ENCODE results near the gene E2F1.
A peak's percentile ranks its signal among the peaks of the same experiment; 100 is the strongest.
"Not testable (repeated sequence)": the region's sequence is repeated elsewhere in the genome, so short reads cannot be mapped to it uniquely, and the experiment has no call there.

E2F1 gene

GRCh38 chr20:33653218-33653899 is 32.8 kb downstream of the E2F1 start:
- peak; percentile 79 for DNase-seq
- in situ Hi-C loops (cut with MboI; ENCODE audit: low pct_unique_long_range_greater_than_20kb, low sequenced_read_pairs) = loop anchor here (25.0 kb wide), 1 partner anchor 191 kb away; no protein-coding TSS in a partner anchor

GRCh38 chr20:33651562-33652048 is 34.6 kb downstream of the E2F1 start:
- in situ Hi-C loops (cut with MboI; ENCODE audit: low pct_unique_long_range_greater_than_20kb, low sequenced_read_pairs) = loop anchor here (25.0 kb wide), 1 partner anchor 189 kb away; no protein-coding TSS in a partner anchor
- DNase-seq = no peak

- in situ Hi-C loops (cut with MboI; ENCODE audit: low pct_unique_long_range_greater_than_20kb, low sequenced_read_pairs) = loop anchor here (25.0 kb wide), 1 partner anchor 189 kb away; no protein-coding TSS in a partner anchor
- DNase-seq = no peak
Measured at GRCh38 chr20:33650753-33651561, 35.2 kb downstream of the E2F1 start.

DNA sequence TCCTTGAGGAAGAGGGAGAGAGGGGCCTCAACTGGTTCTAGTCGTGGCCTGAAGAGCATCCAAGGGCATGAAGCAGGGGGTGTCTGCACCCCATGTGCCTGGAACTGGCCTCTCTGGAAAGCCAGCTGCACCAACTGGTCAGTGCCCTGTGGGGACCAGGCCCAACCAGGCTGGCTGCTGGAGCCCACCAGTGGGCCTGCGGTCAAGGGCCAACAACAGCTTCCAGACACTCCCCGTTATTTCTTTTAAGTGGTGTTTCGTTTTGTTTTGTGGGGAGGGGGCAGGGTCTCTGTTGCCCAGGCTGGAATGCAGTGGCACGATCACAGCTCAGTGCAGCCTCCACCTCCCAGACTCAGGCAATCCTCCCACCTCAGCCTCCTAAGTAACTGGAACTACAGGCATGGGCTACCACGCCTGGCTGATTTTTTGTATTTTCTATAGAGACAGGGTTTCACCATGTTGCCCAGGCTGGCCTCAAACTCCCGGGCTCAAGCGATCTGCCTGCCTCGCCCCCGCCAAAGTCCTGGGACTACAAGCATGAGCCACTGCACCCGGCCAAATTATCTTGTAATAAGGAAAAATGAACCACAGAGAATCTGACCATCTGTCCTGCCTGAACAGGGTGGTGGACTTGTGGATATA is 36.0 kb downstream of the E2F1 start:
- in situ Hi-C loops (cut with MboI; ENCODE audit: low pct_unique_long_range_greater_than_20kb, low sequenced_read_pairs) = loop anchor here (25.0 kb wide), 1 partner anchor 188 kb away; no protein-coding TSS in a partner anchor
- no peak for DNase-seq

GRCh38 chr20:33649201-33649681 is 36.9 kb downstream of the E2F1 start:
- DNase-seq = no peak

DNA sequence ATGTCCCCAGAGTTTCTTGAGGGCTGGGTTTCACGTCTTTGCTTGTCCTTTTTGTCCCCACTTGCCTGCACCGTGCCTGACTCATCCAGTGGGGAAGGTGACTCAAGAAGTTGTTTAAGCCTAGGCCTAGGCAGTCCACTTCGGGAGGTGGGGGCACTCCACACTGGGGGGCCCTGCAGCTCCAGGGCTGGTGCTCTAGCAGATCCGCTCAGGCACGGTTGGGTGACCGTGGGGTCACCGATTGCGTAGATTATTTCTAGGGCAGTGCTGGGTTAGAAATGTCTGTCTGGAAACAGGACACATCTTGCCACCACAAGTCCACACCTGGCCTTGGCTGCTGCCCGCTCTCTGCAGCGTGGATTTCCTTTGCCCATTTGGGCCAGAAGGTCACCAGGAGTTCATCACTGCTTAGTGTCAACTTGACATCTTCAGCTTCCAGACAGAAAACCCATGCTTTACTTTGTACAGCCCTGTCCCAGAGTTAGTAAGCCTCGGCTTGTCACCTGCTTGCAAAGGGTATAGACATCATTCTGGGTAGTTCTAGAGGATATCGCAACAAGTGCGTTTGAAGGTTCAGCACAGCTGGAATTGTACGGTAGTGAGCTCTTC is 37.7 kb downstream of the E2F1 start:
- no peak for DNase-seq
- in situ Hi-C loops (cut with MboI; ENCODE audit: low pct_unique_long_range_greater_than_20kb, low sequenced_read_pairs) = no loop called here

More at GRCh38 chr20:33649201-33649681, 36.9 kb downstream of the E2F1 start:
- in situ Hi-C loops (cut with MboI; ENCODE audit: low pct_unique_long_range_greater_than_20kb, low sequenced_read_pairs) = no loop called here

DNA sequence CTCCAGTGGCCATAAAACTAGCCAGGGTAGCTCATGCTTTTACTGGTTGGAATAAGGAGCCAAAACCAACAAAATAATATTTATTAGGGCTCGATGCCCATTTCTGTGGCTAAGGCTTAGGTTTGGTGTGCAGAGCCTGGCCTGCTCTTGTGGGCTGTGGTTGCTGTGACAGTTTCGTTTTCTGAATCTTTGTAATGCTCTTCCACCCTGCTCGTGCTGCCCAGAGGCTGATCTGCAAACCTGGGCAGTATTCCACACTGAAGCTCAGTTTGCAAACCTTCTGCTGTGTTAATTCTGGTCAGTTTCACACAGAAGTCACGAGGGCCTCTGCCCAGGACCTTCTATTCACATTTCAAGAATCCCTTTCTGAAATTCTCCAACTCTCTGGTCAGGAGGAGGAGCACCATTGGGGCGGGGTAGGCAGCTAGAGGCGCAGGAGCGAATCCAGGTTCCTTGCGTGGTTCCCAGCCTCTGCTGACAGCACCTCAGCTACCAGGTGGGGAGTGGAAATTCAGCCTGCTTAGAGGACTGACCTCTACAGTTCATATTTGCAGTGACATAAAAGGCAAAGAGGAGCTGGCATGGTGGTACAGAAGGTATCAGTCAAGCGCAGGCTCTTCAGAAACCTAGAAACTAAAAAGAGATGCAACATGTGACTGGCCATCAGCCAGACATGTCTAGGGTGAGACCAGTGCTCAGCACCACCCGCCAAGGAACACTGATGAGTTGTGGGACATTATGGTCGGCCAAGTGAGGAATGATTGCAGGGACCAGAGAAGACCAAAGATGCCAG is 38.4 kb downstream of the E2F1 start:
- in situ Hi-C loops (cut with MboI; ENCODE audit: low pct_unique_long_range_greater_than_20kb, low sequenced_read_pairs) = no loop called here
- no peak for DNase-seq

DNA sequence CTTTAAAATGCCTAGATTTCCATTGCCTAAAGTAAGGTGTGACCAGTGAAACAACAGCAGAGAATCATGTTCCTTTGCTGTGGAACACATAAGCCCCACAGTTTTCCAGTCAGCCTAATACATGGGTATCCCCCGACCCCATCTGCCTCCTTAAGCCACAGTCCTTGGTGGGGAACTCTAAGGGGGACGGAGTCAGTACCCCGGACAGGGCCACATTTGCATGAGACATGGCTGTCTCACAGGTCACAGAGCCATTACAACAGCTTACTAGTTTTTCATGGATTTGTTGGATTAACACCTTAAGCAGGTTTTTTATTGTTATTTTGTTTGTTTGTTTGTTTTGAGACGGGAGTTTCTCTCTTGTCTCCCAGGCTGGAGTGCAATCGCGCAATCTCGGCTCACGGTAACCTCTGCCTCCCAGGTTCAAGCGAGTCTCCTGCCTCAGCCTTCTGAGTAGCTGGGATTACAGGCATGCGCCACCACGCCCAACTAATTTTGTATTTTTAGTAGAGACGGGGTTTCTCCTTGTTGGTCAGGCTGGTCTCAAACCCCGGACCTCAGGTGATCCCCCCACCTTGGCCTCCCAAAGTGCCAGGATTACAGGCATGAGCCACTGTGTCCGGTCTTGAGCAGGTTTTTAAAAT is 39.1 kb downstream of the E2F1 start:
- in situ Hi-C loops (cut with MboI; ENCODE audit: low pct_unique_long_range_greater_than_20kb, low sequenced_read_pairs); DNase-seq: not testable (repeated sequence)

- in situ Hi-C loops (cut with MboI; ENCODE audit: low pct_unique_long_range_greater_than_20kb, low sequenced_read_pairs) = no loop called here
- DNase-seq = no peak
Measured at GRCh38 chr20:33646191-33646590, 40.0 kb downstream of the E2F1 start.

DNA sequence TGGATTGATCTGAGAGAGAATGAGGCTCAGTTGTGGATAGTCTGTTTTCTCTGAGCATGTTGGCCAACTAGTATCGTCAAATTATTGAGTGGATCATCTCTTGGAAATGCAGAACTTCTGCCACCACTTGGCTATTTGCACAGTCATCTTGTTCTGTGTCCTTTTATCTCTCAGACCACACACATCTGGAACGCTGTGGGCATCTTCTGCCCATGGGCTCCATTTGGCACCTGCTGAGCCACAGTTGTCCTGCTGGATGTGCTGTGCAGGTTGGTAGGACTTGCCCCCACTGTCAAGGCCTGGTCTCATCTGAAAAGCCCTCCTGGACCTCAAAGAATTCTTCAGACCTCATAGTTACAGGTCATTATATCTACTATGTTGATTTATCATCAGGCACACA is 40.8 kb downstream of the E2F1 start:
- no peak for DNase-seq
- in situ Hi-C loops (cut with MboI; ENCODE audit: low pct_unique_long_range_greater_than_20kb, low sequenced_read_pairs) = no loop called here

DNA sequence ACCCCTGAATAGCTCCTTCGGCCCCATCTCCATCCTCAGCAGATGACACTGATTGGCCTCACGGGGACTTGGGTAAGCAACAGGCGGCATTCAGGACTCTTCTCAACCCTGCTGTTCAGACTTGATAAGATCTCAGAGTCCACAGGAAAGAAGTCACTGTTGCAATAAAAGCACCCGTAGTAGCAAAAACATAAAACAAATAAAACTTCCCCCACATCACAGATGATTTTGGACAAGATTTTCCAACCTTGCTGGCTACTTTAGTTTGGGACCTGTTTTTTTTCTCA is 41.2 kb downstream of the E2F1 start:
- in situ Hi-C loops (cut with MboI; ENCODE audit: low pct_unique_long_range_greater_than_20kb, low sequenced_read_pairs) = no loop called here
- DNase-seq = no peak

- in situ Hi-C loops (cut with MboI; ENCODE audit: low pct_unique_long_range_greater_than_20kb, low sequenced_read_pairs) = no loop called here
- DNase-seq = no peak
Measured at GRCh38 chr20:33644313-33645071, 41.7 kb downstream of the E2F1 start.

DNA sequence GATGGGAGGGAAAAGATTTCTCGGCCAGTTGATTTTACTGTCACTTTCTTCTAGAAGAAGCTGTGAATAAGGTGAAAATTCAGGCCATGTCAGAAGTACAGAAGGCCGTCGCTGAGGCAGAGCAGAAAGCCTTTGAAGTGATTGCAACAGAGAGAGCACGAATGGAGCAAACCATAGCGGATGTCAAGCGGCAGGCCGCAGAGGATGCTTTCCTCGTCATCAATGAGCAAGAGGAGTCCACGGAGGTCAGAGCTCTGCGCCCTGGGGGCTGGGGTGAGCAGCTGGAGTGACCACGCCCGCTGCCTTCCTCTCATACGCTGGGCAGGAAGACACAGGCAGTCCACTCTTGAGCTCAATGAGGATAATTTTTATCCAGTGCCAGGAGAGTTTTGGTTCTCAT is 45.9 kb downstream of the E2F1 start:
- DNase-seq = no peak
- in situ Hi-C loops (cut with MboI; ENCODE audit: low pct_unique_long_range_greater_than_20kb, low sequenced_read_pairs) = no loop called here

DNA sequence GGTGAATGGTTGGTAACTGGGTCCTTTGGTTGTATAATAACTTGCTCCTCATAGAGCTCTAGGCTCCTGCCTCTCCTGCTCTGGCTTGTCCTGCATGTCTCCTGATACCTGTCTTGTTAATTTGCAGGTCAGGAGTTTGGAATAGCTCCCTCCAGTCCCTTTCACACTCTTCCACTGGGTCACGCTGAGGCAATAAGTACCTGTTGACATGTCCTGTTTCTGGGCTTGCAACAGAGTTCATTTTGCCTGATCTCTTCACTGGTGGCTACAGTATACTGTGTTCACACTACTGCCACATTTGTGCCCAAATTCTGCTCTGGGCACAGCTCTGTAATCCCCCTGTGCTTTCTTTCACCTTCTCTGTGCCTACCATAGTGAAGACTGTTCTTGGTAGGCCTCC is 49.4 kb downstream of the E2F1 start:
- in situ Hi-C loops (cut with MboI; ENCODE audit: low pct_unique_long_range_greater_than_20kb, low sequenced_read_pairs) = no loop called here
- no peak for DNase-seq

- in situ Hi-C loops (cut with MboI; ENCODE audit: low pct_unique_long_range_greater_than_20kb, low sequenced_read_pairs) = no loop called here
- DNase-seq = no peak
Measured at GRCh38 chr20:33635341-33635740, 50.8 kb downstream of the E2F1 start.

DNA sequence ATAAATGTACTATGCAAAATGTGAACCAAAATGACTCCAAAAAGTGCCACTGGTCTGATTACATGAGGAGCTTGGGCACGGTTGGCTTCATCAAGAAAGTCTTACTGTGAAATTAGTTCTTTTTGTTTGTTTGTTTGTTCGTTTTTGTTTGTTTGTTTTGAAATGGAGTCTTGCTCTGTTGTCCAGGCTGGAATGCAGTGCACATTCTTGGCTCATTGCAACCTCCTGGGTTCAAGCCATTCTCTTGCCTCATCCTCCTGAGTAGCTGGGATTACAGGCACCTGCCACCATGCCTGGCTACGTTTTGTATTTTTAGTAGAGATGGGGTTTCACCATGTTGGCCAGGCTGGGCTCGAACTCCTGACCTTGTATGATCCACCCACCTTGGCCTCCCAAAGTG is 54.3 kb downstream of the E2F1 start:
- DNase-seq; in situ Hi-C loops (cut with MboI; ENCODE audit: low pct_unique_long_range_greater_than_20kb, low sequenced_read_pairs): not testable (repeated sequence)

- DNase-seq = no peak
- in situ Hi-C loops (cut with MboI; ENCODE audit: low pct_unique_long_range_greater_than_20kb, low sequenced_read_pairs) = no loop called here
Measured at GRCh38 chr20:33630507-33630906, 55.7 kb downstream of the E2F1 start.

DNA sequence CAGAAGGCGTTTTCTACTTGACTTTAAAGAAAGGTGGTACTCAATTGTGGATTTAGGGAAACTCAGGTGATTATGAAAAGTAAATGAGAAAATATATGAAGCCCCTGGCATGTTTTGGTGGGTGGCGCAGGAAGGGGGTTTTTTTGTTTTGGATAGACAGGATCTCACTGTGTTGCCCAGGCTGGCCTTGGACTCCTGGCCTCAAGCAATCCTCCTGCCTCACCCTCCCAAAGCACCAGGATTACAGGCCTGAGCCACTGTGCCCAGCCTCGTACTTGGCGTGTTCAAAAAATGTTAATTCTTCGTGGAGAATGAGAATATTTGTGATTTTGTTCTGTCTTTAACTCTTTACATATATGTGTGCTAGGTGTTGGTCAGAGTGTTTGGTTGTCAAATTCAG is 56.2 kb downstream of the E2F1 start:
- in situ Hi-C loops (cut with MboI; ENCODE audit: low pct_unique_long_range_greater_than_20kb, low sequenced_read_pairs) = no loop called here
- DNase-seq = no peak
